Right atrium auricular region (tissue), 2 donors: ENCODE data around the gene TACC3. TPM values are rescaled to one million over a fixed set of nuclear protein-coding genes. Genes with fewer than 3 reads are reported as not detected.

Experiments used
- DNase-seq: peaks from one replicate; pipeline ENCODE4 v3.0.0-alpha.2; 2019; ENCODE audit warnings: low spot score
- H3K27ac ChIP-seq, 2 donors: fragments of 200-600 bp; sonication (generic); 1 replicate in 1 of 2; 2 replicates in 1 of 2; pipeline ENCODE4 v1.5.1; 2016 to 2019
- H3K27me3 ChIP-seq, 2 donors: fragments of 200-600 bp; sonication (generic); one replicate each; pipeline versions ENCODE4 v1.5.1 to v1.6.0; 2017 to 2019
- H3K36me3 ChIP-seq: fragments of 200-600 bp; sonication (generic); one replicate; pipeline ENCODE4 v1.5.1; 2016
- H3K4me1 ChIP-seq, 2 donors: fragments of 200-600 bp; sonication (generic); one replicate each; pipeline versions ENCODE4 v1.5.1 to v1.6.0; 2017 to 2019
- H3K4me3 ChIP-seq, 2 donors: fragments of 200-600 bp; sonication (generic); 1 replicate in 1 of 2; 2 replicates in 1 of 2; pipeline ENCODE4 v1.5.1; 2017 to 2019; ENCODE audit warnings: mild to moderate bottlenecking in 1 of 2, moderate library complexity in 1 of 2
- H3K9me3 ChIP-seq, 2 donors: fragments of 200-600 bp; sonication (generic); one replicate each; pipeline ENCODE4 v1.5.1; 2019
- CTCF ChIP-seq, 2 donors: fragments of 200-600 bp; sonication (generic); IDR thresholded peaks; one replicate each; pipeline ENCODE4 v1.5.1; 2019; ENCODE audit warnings: antibody characterized with exemption in 2 of 2
- total RNA-seq, 2 donors: library from RNA; depleted of rRNA; stranded (reverse); fragments of >200 nt; gene quantifications; one replicate each; pipeline ENCODE4 v1.1.0, GENCODE V29; 2016

Gene TACC3
- total RNA-seq, 2 donors from 2014 or later, result 3.7 to 5.3 TPM

GRCh38 chr4:1771555-1772305 lies 50.4 kb downstream of the TACC3 start:
- no peak overlapping the region for H3K4me3 ChIP-seq
- no peak overlapping the region for H3K27ac ChIP-seq
- no peak for TF ChIP-seq CTCF (IDR thresholded peaks at IDR 0.05)
- no peak for DNase-seq
- no peaks in the 10 kb centered on the region for H3K9me3 ChIP-seq
- H3K27me3 ChIP-seq, result no peaks in the 10 kb centered on the region
- peaks cover 0 to 4% of the 10 kb centered on the region in 2 donors for H3K4me1 ChIP-seq
- no peaks in the 10 kb centered on the region for H3K36me3 ChIP-seq

GRCh38 chr4:1772853-1773538 lies 51.7 kb downstream of the TACC3 start:
- Histone ChIP-seq H3K27me3 (no peaks in the 10 kb centered on the region), H3K4me3 (no peak overlapping the region), H3K9me3 (no peaks in the 10 kb centered on the region), H3K36me3 (no peaks in the 10 kb centered on the region), H3K4me1 (peaks cover 0 to 3% of the 10 kb centered on the region in 2 donors), H3K27ac (no peak overlapping the region)
- no peak for DNase-seq
- TF ChIP-seq CTCF (IDR thresholded peaks at IDR 0.05), result no peak

- H3K36me3 ChIP-seq, result no peaks in the 10 kb centered on the region
- H3K9me3 ChIP-seq, result no peaks in the 10 kb centered on the region
- DNase-seq, result no peak
- no peaks in the 10 kb centered on the region for H3K27me3 ChIP-seq
- no peak overlapping the region for H3K27ac ChIP-seq
- H3K4me3 ChIP-seq, result no peak overlapping the region
- TF ChIP-seq CTCF (IDR thresholded peaks at IDR 0.05), result no peak
- peaks cover 0 to 7% of the 10 kb centered on the region in 2 donors for H3K4me1 ChIP-seq
These were observed 52.4 kb downstream of the TACC3 start for GRCh38 chr4:1773754-1774153.

GRCh38 chr4:1775731-1776500 lies 54.6 kb downstream of the TACC3 start:
- H3K27me3 ChIP-seq, result no peaks in the 10 kb centered on the region
- no peak overlapping the region for H3K4me3 ChIP-seq
- no peak for DNase-seq
- no peak for TF ChIP-seq CTCF (IDR thresholded peaks at IDR 0.05)
- no peak overlapping the region for H3K27ac ChIP-seq
- H3K36me3 ChIP-seq, result no peaks in the 10 kb centered on the region
- H3K4me1 ChIP-seq, result peaks cover 0 to 7% of the 10 kb centered on the region in 2 donors
- no peaks in the 10 kb centered on the region for H3K9me3 ChIP-seq

- Histone ChIP-seq H3K4me3 (no peak overlapping the region), H3K4me1 (peaks cover 0 to 7% of the 10 kb centered on the region in 2 donors), H3K9me3 (no peaks in the 10 kb centered on the region), H3K36me3 (no peaks in the 10 kb centered on the region), H3K27ac (no peak overlapping the region), H3K27me3 (no peaks in the 10 kb centered on the region)
- no peak for TF ChIP-seq CTCF (IDR thresholded peaks at IDR 0.05)
- no peak for DNase-seq
These were observed 55.3 kb downstream of the TACC3 start for GRCh38 chr4:1776521-1777161.
